GM03348 (cell line): ENCODE results near the gene FBLN1.
"Not testable (repeated sequence)": the region's sequence is repeated elsewhere in the genome, so short reads cannot be mapped to it uniquely, and the experiment has no call there.

Experiments
- DNase-seq: peaks from one replicate; pipeline ENCODE4 v3.0.0; 2012; ENCODE audit warnings: low spot score

FBLN1 gene

GRCh38 chr22:45612940-45613339 is 110.3 kb downstream of the FBLN1 start:
- DNase-seq: no peak

DNA sequence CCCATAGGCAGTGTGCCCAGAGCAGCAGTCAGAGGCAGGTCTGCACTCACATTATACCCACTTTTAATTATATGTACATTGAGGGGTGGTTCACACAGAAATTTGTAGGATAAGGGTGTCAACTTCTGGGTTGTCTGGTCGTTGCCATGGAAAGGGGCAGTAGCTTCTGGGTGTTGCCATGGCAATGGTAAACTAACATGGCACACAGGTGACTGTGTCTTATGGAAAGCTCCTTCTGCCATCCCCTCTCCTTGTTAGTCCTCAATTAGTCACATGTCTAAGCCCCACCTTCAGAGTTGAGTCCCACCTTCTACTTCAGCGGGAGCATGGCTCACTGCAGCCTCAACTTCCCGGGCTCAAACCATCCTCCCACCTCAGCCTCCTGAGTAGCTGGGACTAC is 112.7 kb downstream of the FBLN1 start:
- no peak for DNase-seq

- DNase-seq: no peak
Measured at GRCh38 chr22:45616432-45616831, 113.7 kb downstream of the FBLN1 start.

GRCh38 chr22:45617948-45618347 is 115.3 kb downstream of the FBLN1 start:
- DNase-seq: no peak

- DNase-seq: no peak
Measured at GRCh38 chr22:45620706-45621105, 118.0 kb downstream of the FBLN1 start.

DNA sequence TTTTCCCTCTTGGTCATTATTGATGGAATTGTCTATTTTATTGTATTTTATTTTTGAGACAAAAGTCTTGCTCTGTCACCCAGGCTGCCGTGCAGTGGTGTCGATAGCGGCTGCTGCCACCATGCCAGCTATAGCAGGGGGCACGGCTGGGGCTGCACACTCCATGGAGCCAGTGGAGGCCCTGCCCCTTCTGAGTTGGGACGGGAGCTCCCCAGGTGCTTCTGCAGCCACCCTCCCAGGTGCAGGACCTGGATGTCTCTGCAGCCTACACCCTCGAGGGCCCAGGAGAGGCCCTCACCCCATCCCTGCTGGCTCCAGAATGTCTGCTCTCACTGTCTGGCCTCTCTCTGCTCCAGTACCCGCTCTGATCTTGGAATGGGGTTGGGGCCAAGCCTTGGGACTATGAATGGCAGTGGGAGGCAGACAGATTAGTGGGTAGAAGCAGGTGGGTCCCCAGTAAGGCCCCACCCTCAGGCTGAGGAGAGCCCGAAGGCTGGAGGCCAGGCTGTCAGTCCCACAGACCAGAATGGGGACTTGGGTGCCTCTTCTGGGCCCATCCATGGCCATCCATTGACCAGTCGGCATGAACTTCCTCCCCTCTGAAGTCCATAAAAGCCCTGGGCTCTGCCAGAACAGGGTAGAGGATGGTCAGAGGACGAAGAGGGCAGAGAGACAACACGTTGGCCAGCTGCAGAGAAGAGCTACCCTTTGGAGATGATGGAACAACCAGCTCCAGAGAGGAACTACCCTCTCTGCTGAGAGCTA is 119.3 kb downstream of the FBLN1 start:
- DNase-seq: no peak

DNA sequence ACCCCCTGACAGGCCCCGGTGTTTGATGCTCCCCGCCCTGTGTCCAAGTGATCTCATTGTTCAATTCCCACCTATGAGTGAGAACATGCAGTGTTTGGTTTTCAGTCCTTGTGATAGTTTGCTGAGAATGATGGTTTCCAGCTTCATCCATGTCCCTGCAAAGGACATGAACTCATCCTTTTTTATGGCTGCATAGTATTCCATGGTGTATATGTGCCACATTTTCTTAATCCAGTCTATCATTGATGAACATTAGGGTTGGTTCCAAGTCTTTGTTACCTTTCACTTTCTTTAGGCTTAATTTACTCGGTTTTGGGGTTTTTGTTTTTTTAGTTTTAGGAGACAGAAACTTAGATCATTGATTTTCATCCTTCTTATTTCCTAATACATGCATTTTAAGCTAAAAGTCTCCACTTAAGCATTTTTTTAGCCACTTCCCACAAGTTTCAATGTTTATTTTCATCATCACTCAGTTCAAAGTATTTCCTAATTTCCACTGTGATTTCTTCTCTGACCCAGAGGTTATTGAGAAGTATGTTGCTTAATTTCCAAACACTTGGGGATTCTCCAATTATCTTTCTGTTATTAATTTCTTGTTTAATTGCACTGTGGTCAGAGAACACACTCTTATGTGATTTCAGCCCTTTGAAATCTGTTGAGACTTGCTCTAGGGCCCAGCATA is 120.9 kb downstream of the FBLN1 start:
- DNase-seq: not testable (repeated sequence)

GRCh38 chr22:45626198-45626651 is 123.5 kb downstream of the FBLN1 start:
- DNase-seq: no peak

DNA sequence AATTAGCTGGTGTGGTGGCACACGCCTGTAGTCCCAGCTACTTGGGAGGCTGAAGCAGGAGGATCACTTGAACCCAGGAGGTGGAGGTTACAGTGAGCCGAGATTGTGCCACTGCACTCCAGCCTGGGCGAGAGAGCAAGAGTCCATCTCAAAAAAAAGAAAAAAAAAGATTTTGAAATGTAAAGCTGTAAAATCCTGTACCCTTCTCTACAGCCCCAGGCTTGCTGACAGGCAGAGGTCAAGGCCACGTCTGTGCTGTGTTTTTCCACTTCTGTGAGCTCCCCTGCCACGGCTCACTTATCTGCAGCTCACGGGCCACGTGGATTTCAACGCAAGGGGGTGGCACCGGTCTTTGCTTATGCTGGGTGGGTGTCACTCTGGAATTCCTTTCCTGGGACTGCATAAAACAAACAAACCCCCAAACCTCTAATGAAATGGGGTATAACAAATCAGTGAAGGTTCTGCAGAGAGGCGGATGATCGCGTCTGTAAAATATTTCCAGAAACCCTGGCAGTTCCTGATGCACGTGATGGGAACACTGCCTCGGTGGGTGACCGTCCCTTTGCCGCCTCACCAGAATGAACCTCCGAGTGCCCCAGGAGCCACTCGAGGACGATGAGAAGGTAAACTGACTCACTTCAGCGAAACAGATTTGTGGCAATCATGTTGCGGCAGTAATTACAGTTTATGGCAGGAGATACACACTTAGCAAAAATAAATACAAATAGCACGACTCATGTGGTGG is 125.0 kb downstream of the FBLN1 start:
- DNase-seq: no peak

DNA sequence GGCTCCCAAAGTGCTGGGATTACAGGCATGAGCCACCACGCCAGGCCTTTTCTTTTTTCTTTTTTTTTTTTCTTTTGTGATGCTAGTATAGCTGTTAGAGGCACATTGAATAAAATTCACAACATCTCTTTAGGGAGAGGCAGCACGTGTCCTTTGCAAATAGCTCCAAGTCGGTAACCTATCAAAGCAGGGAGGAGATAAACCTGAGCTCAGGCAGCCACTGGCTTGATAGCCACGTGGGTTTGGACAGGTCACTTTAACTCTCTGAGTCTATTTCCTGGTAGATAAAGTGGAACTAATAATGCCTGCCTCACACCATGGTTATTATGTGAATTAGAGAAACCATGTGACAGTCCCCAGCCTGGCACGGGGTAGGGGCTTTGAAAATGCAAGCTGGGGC is 125.8 kb downstream of the FBLN1 start:
- no peak for DNase-seq

DNA sequence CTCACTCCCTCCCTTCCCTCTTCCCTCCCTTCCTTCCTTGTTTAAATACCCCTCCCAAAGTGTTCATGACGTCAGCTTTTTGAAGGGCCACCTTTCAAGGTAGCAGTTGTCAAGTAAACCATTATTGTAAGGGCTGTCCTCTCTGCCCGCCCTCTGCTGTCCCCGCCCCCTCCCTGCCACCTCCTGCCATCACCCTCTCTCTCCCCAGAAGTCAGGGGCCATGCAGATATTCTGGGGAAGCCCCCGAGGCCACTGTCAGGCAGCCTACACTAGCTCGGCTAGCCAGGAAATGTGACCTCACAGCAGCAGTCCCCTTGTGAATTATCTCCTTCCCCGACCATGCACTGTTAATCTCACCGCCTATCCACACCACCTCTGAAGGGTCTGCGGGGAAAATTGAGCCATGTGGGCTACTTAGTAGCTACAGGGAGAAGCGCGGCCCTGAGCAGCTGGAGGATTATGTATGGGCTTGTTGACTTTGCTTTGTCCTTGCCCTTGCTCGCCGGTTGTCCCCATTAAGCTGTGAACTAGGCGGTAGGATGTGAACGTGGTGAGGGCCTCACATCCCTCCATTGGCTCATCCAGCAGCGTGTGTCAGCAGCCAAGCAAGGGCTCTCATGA is 126.9 kb downstream of the FBLN1 start:
- DNase-seq: no peak

DNA sequence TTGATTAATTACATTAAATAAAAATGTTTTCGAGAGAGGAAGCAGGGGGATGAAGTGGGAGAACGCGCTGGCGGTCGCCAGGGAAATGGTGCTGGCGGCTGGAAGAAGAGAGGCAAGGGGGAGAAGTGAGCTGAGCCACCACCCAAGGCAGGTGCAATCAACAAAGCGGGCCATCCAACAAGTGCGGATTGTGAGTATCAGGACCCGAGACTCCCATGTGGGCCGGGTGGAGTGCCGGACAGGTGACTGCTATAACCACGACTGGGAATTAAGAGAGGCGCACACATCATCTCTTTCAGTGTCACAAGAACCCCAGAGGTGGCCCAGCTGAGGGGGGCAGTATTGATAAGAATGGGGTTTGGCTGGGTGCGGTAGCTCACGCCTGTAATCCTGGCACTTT is 127.8 kb downstream of the FBLN1 start:
- no peak for DNase-seq

- DNase-seq: no peak
Measured at GRCh38 chr22:45631140-45631840, 128.6 kb downstream of the FBLN1 start.

GRCh38 chr22:45631841-45632238 is 129.2 kb downstream of the FBLN1 start:
- no peak for DNase-seq

- no peak for DNase-seq
Measured at GRCh38 chr22:45632791-45633515, 130.3 kb downstream of the FBLN1 start.

DNA sequence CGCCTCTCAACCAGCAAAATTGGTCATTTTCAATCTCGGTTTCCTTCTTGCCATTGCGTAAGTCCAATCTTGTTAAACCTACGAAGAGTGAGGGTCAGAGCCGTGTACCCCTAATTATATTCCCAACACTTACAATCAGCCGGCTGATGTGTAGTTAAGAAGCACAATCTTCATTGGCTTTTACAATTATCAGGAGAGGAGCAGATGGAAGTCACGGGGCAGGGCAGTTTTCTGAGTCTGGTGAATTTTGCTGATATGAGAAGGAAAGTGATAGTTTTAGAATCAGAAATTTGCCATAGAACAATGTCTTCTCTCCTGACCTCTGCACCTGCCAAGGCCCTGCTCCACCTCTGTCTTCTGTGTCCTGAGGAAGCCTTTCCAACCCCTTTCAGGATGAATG is 134.0 kb downstream of the FBLN1 start:
- no peak for DNase-seq

DNA sequence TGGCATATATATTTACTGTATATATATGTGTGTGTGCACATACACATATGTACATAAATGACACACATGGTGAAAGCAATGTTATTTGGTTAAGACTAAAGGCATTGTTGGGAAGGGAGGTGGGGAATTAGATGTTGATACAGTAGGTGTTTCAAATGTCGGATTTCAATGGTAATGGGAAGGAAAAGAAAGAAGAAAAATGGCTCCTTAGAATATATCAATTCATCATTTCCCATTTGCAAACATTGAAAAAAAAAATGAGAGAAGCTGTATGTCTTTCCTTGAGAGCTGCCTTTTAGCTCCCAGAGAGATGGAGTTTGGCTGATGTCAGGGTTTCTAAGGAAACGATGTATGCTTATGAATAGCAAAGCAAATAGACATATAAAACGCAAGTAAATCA is 135.5 kb downstream of the FBLN1 start:
- DNase-seq: no peak

- peak; percentile 72 for DNase-seq
Measured at GRCh38 chr22:45638834-45639746, 136.4 kb downstream of the FBLN1 start.

DNA sequence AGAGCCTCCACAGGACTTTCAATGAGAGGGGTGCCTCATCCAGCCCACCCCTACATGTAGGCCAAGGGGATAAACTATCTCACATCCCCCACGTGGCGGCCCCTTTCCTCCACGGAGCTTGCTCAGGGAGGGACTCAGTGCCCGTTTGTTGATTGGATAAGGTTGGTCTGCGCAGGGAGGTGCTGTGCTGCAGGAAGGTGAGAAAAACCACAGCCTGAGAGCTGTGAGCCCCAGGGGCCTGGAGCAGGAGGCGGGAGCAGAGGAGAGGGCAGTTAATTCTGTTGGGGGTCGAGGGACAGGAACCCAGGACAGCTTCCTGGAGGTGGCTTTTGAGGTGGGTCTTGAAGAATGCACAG is 137.0 kb downstream of the FBLN1 start:
- no peak for DNase-seq

GRCh38 chr22:45640291-45640940 is 137.7 kb downstream of the FBLN1 start:
- DNase-seq: no peak
